GM12878 (cell line): ENCODE data around the gene MYL6B. TPM values are rescaled to one million over a fixed set of nuclear protein-coding genes. Genes with fewer than 3 reads are reported as not detected.

Experiments
- GABPA ChIP-seq: IDR thresholded peaks from 2 replicates; pipeline ENCODE4 v1.6.1; 2014; ENCODE audit warnings: antibody characterized with exemption, low read depth, mild to moderate bottlenecking, inconsistent platforms
- HDGF ChIP-seq: fragments of 450-650 bp; IDR thresholded peaks from 2 replicates; pipeline ENCODE4 v1.6.1; 2016; ENCODE audit warnings: antibody characterized with exemption
- IKZF2 ChIP-seq, 2 experiments: fragments of 450-650 bp; IDR thresholded peaks; 2 replicates each; pipeline ENCODE4 v1.6.1; 2017; ENCODE audit warnings: mild to moderate bottlenecking in 2 of 2, moderate library complexity in 2 of 2
- NFYB ChIP-seq: IDR thresholded peaks from 2 replicates; pipeline ENCODE4 v1.6.1; 2011; ENCODE audit warnings: low read depth, mild to moderate bottlenecking, low read length, improper control_type of control experiment, moderate library complexity; ENCODE audit not compliant: insufficient read depth
- SREBF1 ChIP-seq: IDR thresholded peaks from 2 replicates; pipeline ENCODE4 v1.6.1; 2012; ENCODE audit warnings: mild to moderate bottlenecking, low read length
- TCF12 ChIP-seq: IDR thresholded peaks from 2 replicates; pipeline ENCODE4 v1.6.1; 2011; ENCODE audit warnings: low read depth, mild to moderate bottlenecking, low read length
- ZNF24 ChIP-seq: fragments of 450-650 bp; IDR thresholded peaks from 2 replicates; pipeline ENCODE4 v1.6.1; 2017; ENCODE audit warnings: antibody characterized with exemption, mild to moderate bottlenecking
- polyA plus RNA-seq, 11 experiments: library from polyadenylated mRNA; depleted of rRNA in 4 of 11; unstranded in 6 of 11; stranded (reverse) in 5 of 11; fragments of >200 nt; fragmentation: Nextera tagmentation in 4 of 11; fragmentation: Illumina TruSeq in 1 of 11; extraction: Ambion mirVana in 4 of 11; extraction: Trizol in 1 of 11; gene quantifications; 1 replicate in 1 of 11; 2 replicates in 10 of 11; pipeline versions ENCODE4 v1.2.1 to v1.2.3, GENCODE V29; 2011 to 2016; ENCODE audit warnings: inconsistent platforms in 2 of 11, missing spikeins in 2 of 11, low read depth in 1 of 11
- total RNA-seq, 4 experiments: library from RNA; depleted of rRNA in 3 of 4; stranded (reverse); fragments of >200 nt in 3 of 4; fragmentation: Illumina TruSeq in 1 of 4; extraction: Trizol in 1 of 4; gene quantifications; 2 replicates each; pipeline versions ENCODE4 v1.2.1 to v1.2.3, GENCODE V29; 2013 to 2021
- TF ChIP-seq, protein P1 (sequence below): IDR thresholded peaks from 2 replicates; pipeline ENCODE4 v1.6.1; 2012; ENCODE audit warnings: improper control_type of control experiment, low read depth, low read length; ENCODE audit not compliant: insufficient replicate concordance

MYL6B gene
- total and polyA plus RNA-seq, 10 of the 15 experiments (the other 5 are each of a cell fraction or from before 2014, with no cell fraction given) = 75.5 to 153 (median 114) TPM

DNA sequence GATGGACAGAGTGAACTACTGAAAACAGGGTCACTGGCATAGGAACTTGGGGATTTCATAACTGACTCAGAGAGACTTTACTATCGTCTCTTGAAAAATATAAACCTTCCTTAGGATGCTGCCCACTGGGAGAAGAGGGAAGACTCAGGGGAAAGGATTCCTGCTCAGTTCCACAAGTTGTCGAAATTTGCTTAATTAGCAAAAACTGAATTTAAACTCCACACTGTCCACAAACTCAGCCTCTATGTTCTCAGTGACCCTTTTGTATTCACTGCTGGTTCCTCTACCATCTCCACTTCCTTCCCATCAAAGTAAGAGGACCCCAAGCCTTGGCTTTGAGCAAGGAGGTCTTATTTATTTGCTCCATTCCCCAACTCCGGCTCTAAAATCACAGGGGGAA lies 7.2 kb upstream of the MYL6B start (continued):
- TF ChIP-seq, protein P1, sequence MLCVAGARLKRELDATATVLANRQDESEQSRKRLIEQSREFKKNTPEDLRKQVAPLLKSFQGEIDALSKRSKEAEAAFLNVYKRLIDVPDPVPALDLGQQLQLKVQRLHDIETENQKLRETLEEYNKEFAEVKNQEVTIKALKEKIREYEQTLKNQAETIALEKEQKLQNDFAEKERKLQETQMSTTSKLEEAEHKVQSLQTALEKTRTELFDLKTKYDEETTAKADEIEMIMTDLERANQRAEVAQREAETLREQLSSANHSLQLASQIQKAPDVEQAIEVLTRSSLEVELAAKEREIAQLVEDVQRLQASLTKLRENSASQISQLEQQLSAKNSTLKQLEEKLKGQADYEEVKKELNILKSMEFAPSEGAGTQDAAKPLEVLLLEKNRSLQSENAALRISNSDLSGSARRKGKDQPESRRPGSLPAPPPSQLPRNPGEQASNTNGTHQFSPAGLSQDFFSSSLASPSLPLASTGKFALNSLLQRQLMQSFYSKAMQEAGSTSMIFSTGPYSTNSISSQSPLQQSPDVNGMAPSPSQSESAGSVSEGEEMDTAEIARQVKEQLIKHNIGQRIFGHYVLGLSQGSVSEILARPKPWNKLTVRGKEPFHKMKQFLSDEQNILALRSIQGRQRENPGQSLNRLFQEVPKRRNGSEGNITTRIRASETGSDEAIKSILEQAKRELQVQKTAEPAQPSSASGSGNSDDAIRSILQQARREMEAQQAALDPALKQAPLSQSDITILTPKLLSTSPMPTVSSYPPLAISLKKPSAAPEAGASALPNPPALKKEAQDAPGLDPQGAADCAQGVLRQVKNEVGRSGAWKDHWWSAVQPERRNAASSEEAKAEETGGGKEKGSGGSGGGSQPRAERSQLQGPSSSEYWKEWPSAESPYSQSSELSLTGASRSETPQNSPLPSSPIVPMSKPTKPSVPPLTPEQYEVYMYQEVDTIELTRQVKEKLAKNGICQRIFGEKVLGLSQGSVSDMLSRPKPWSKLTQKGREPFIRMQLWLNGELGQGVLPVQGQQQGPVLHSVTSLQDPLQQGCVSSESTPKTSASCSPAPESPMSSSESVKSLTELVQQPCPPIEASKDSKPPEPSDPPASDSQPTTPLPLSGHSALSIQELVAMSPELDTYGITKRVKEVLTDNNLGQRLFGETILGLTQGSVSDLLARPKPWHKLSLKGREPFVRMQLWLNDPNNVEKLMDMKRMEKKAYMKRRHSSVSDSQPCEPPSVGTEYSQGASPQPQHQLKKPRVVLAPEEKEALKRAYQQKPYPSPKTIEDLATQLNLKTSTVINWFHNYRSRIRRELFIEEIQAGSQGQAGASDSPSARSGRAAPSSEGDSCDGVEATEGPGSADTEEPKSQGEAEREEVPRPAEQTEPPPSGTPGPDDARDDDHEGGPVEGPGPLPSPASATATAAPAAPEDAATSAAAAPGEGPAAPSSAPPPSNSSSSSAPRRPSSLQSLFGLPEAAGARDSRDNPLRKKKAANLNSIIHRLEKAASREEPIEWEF = no peak
- no peak for TF ChIP-seq SREBF1
- no peak for TF ChIP-seq TCF12
- no peak for TF ChIP-seq NFYB
- no peak for TF ChIP-seq ZNF24
- no peak for TF ChIP-seq GABPA
- no peak for TF ChIP-seq HDGF
- TF ChIP-seq IKZF2 (IDR thresholded peaks at IDR 0.05) = no peak
- TF ChIP-seq, all 136 proteins: peak for 0
